Measurements from ENCODE around the gene SLC9A8. TPM values are rescaled to one million over a fixed set of nuclear protein-coding genes. Genes with fewer than 3 reads are reported as not detected.
"Not testable (repeated sequence)": the region's sequence is repeated elsewhere in the genome, so short reads cannot be mapped to it uniquely, and the experiment has no call there.

The SLC9A8 gene
- total and polyA plus RNA-seq, 4 donors: 7.8 to 21.1 (median 14.4) TPM

DNA sequence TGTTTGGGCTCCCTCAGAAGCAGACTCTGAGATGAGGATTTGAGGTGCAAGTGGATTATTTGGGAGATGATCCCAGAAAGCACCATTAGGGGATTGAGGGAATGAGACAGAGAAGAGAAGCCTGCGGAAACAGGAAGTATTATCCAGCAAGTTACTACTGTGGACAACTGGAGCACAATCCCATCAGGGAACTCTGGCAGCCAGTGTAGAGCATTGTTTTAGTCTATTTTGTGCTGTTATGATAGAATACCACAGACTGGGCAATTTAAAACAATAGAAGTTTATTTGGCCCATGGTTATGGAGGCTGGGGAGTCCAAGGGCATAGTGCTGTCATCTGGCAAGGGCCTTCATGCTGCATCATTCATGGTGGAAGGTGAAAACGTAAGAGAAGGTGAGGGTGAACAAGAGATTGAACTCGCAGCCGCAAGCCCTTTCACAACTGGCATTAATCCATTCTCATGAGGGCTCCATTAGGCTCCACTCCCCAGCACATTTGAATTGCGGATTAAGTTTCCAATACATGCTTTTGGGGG lies 43.5 kb upstream of the SLC9A8 start:
- Histone ChIP-seq H3K9ac (ENCODE audit: insufficient read depth in 1 of 2, low read length in 2 of 2) (no peak overlapping the region), H3K4me1 (ENCODE audit: control insufficient read depth in 5 of 5, insufficient read depth in 5 of 5, low read length in 5 of 5) (peaks cover 0 to 21% (median 6%) of the 10 kb centered on the region in 5 donors), H3K9me3 (ENCODE audit: control insufficient read depth in 4 of 4, insufficient read depth in 3 of 4, low read length in 3 of 4) (peaks cover 0 to 3% (median 0%) of the 10 kb centered on the region in 4 donors), H3K27me3 (ENCODE audit: control insufficient read depth in 3 of 3, insufficient read depth in 3 of 3, low read length in 2 of 3) (no peaks in the 10 kb centered on the region), H3K4me3 (no peak overlapping the region), H3K27ac (ENCODE audit: low read depth in 1 of 2, low read length in 1 of 2) (peak overlapping the region; percentile 72), H3K36me3 (ENCODE audit: control insufficient read depth in 4 of 4, insufficient read depth in 4 of 4, low read length in 4 of 4) (no peaks in the 10 kb centered on the region)
- DNase-seq (no peak), ATAC-seq (ENCODE audit: insufficient read depth, low FRiP score) (no peak)
- TF ChIP-seq, protein P1, sequence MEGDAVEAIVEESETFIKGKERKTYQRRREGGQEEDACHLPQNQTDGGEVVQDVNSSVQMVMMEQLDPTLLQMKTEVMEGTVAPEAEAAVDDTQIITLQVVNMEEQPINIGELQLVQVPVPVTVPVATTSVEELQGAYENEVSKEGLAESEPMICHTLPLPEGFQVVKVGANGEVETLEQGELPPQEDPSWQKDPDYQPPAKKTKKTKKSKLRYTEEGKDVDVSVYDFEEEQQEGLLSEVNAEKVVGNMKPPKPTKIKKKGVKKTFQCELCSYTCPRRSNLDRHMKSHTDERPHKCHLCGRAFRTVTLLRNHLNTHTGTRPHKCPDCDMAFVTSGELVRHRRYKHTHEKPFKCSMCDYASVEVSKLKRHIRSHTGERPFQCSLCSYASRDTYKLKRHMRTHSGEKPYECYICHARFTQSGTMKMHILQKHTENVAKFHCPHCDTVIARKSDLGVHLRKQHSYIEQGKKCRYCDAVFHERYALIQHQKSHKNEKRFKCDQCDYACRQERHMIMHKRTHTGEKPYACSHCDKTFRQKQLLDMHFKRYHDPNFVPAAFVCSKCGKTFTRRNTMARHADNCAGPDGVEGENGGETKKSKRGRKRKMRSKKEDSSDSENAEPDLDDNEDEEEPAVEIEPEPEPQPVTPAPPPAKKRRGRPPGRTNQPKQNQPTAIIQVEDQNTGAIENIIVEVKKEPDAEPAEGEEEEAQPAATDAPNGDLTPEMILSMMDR (IDR thresholded peaks at IDR 0.05; ENCODE audit: control extremely low read depth, extremely low read depth): no peak
- WGBS, 2 donors: 82 to 92% methylated on average over 5 of the region's 5 CpGs

GRCh38 chr20:49770634-49771033 lies 42.0 kb upstream of the SLC9A8 start:
- Histone ChIP-seq H3K27me3 (ENCODE audit: control insufficient read depth in 3 of 3, insufficient read depth in 3 of 3, low read length in 2 of 3) (no peaks in the 10 kb centered on the region), H3K9me3 (ENCODE audit: control insufficient read depth in 4 of 4, insufficient read depth in 3 of 4, low read length in 3 of 4) (peaks cover 0 to 3% (median 0%) of the 10 kb centered on the region in 4 donors), H3K4me1 (ENCODE audit: control insufficient read depth in 5 of 5, insufficient read depth in 5 of 5, low read length in 5 of 5) (peaks cover 0 to 26% (median 13%) of the 10 kb centered on the region in 5 donors), H3K4me3 (no peak overlapping the region), H3K36me3 (ENCODE audit: control insufficient read depth in 4 of 4, insufficient read depth in 4 of 4, low read length in 4 of 4) (no peaks in the 10 kb centered on the region), H3K9ac (ENCODE audit: insufficient read depth in 1 of 2, low read length in 2 of 2) (no peak overlapping the region), H3K27ac (ENCODE audit: low read depth in 1 of 2, low read length in 1 of 2) (no peak overlapping the region)
- no peak for ATAC-seq (ENCODE audit: insufficient read depth, low FRiP score)
- 87 to 100% methylated on average over 1 of the region's 1 CpG for WGBS, 2 donors
- TF ChIP-seq, protein P1 (IDR thresholded peaks at IDR 0.05; ENCODE audit: control extremely low read depth, extremely low read depth): no peak
- no peak for DNase-seq

DNA sequence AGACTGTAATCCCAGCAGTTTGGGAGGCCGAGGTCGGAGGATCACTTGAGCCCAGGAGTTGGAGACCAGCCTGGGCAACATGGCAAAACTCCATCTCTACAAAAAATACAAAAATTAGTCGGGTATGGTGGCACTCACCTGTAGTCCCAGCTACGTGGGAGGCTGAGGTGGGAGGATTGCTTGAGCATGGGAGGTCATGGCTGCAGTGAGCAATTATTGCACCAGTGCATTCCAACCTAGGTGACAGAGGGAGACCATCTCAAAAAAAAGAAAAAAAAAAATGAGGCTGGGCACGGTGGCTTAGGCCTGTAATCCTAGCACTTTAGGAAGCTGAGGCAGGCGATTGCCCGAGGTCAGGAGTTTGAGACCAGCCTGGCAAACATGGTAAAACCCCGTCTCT lies 38.4 kb upstream of the SLC9A8 start:
- not testable (repeated sequence) for H3K27ac ChIP-seq (ENCODE audit: low read depth in 1 of 2, low read length in 1 of 2); H3K4me3 ChIP-seq; H3K36me3 ChIP-seq (ENCODE audit: control insufficient read depth in 4 of 4, insufficient read depth in 4 of 4, low read length in 4 of 4); H3K9ac ChIP-seq (ENCODE audit: insufficient read depth in 1 of 2, low read length in 2 of 2); H3K9me3 ChIP-seq (ENCODE audit: control insufficient read depth in 4 of 4, insufficient read depth in 3 of 4, low read length in 3 of 4); H3K27me3 ChIP-seq (ENCODE audit: control insufficient read depth in 3 of 3, insufficient read depth in 3 of 3, low read length in 2 of 3); ATAC-seq (ENCODE audit: insufficient read depth, low FRiP score); DNase-seq
- peaks cover 0 to 24% (median 13%) of the 10 kb centered on the region in 5 donors for H3K4me1 ChIP-seq (ENCODE audit: control insufficient read depth in 5 of 5, insufficient read depth in 5 of 5, low read length in 5 of 5)
- WGBS, 2 donors: 97 to 98% methylated on average over 8 of the region's 8 CpGs

GRCh38 chr20:49775229-49775693 lies 37.4 kb upstream of the SLC9A8 start:
- H3K9ac ChIP-seq (ENCODE audit: insufficient read depth in 1 of 2, low read length in 2 of 2): no peak overlapping the region
- no peaks in the 10 kb centered on the region for H3K36me3 ChIP-seq (ENCODE audit: control insufficient read depth in 4 of 4, insufficient read depth in 4 of 4, low read length in 4 of 4)
- peak; percentile 66 for ATAC-seq (ENCODE audit: insufficient read depth, low FRiP score)
- H3K4me3 ChIP-seq: no peak overlapping the region
- TF ChIP-seq, protein P1 (IDR thresholded peaks at IDR 0.05; ENCODE audit: control extremely low read depth, extremely low read depth): no peak
- no peaks in the 10 kb centered on the region for H3K9me3 ChIP-seq (ENCODE audit: control insufficient read depth in 4 of 4, insufficient read depth in 3 of 4, low read length in 3 of 4)
- peak overlapping the region in 1 of 2 donors; percentile 84 for H3K27ac ChIP-seq (ENCODE audit: low read depth in 1 of 2, low read length in 1 of 2)
- WGBS, 2 donors: 34 to 49% methylated on average over 5 of the region's 5 CpGs
- no peaks in the 10 kb centered on the region for H3K27me3 ChIP-seq (ENCODE audit: control insufficient read depth in 3 of 3, insufficient read depth in 3 of 3, low read length in 2 of 3)
- peaks cover 0 to 24% (median 13%) of the 10 kb centered on the region in 5 donors for H3K4me1 ChIP-seq (ENCODE audit: control insufficient read depth in 5 of 5, insufficient read depth in 5 of 5, low read length in 5 of 5)
- DNase-seq: peak; percentile 44 to 60 (median 45)
